Gastroesophageal sphincter (tissue), 4 donors: ENCODE results near the gene UCKL1. TPM values are rescaled to one million over a fixed set of nuclear protein-coding genes. Genes with fewer than 3 reads are reported as not detected.

Source experiments
- ATAC-seq: fragments of 150-250 bp; one replicate; pipeline ENCODE4 v1.9.1; 2016; ENCODE audit warnings: mild to moderate bottlenecking, moderate library complexity
- H3K27ac ChIP-seq, 4 donors: fragments of 200-600 bp; sonication (generic) in 3 of 4; 1 replicate in 3 of 4; 2 replicates in 1 of 4; pipeline ENCODE4 v1.5.1; 2016 to 2019
- H3K27me3 ChIP-seq: fragments of 200-600 bp; sonication (generic); one replicate; pipeline ENCODE4 v1.5.1; 2019
- H3K36me3 ChIP-seq, 2 donors: fragments of 200-600 bp; sonication (generic); one replicate each; pipeline ENCODE4 v1.5.1; 2019; ENCODE audit warnings: control low read depth in 1 of 2
- H3K4me1 ChIP-seq, 3 donors: fragments of 200-600 bp; sonication (generic); 1 replicate in 2 of 3; 2 replicates in 1 of 3; pipeline ENCODE4 v1.5.1; 2016 to 2019; ENCODE audit warnings: control low read depth in 2 of 3
- H3K4me3 ChIP-seq, 2 donors: fragments of 200-600 bp; sonication (generic); one replicate each; pipeline ENCODE4 v1.5.1; 2019; ENCODE audit warnings: mild to moderate bottlenecking in 1 of 2, moderate library complexity in 1 of 2
- H3K9me3 ChIP-seq, 3 donors: fragments of 200-600 bp; sonication (generic); one replicate each; pipeline ENCODE4 v1.5.1; 2017 to 2019; ENCODE audit warnings: control low read depth in 2 of 3
- EP300 ChIP-seq: sonication (generic); formaldehyde crosslinking; IDR thresholded peaks from one replicate; pipeline ENCODE4 v1.6.1; 2017; ENCODE audit warnings: antibody characterized with exemption, mild to moderate bottlenecking
- POLR2A ChIP-seq, 2 donors: fragments of 450-650 bp; IDR thresholded peaks; one replicate each; pipeline ENCODE4 v1.6.1; 2017; ENCODE audit warnings: antibody characterized with exemption in 2 of 2, mild to moderate bottlenecking in 2 of 2, moderate library complexity in 1 of 2
- POLR2AphosphoS5 ChIP-seq: sonication (generic); formaldehyde crosslinking; IDR thresholded peaks from one replicate; pipeline ENCODE4 v1.6.1; 2017; ENCODE audit warnings: antibody characterized with exemption
- WGBS, 2 donors: methylation state at CpG; one replicate each; pipeline ENCODE4 v1.1.5; 2018; ENCODE audit warnings: low coverage in 1 of 2; 5-methylcytosine and 5-hydroxymethylcytosine counted together
- total RNA-seq, 4 donors: library from RNA; depleted of rRNA; stranded (reverse); fragments of >200 nt; gene quantifications; one replicate each; pipeline ENCODE4 v1.1.0, GENCODE V29; 2016
- TF ChIP-seq, protein P1 (sequence below), 4 experiments: fragments of 200-600 bp in 2 of 4; fragments of 450-650 bp in 2 of 4; sonication (generic) in 1 of 4; IDR thresholded peaks; one replicate each; pipeline ENCODE4 v1.5.1; 2017 to 2019; ENCODE audit warnings: antibody characterized with exemption in 4 of 4, mild to moderate bottlenecking in 2 of 4, moderate library complexity in 2 of 4

The UCKL1 gene
- total RNA-seq, 4 donors from 2014 or later, result 19.8 to 27.7 (median 22.6) TPM

DNA sequence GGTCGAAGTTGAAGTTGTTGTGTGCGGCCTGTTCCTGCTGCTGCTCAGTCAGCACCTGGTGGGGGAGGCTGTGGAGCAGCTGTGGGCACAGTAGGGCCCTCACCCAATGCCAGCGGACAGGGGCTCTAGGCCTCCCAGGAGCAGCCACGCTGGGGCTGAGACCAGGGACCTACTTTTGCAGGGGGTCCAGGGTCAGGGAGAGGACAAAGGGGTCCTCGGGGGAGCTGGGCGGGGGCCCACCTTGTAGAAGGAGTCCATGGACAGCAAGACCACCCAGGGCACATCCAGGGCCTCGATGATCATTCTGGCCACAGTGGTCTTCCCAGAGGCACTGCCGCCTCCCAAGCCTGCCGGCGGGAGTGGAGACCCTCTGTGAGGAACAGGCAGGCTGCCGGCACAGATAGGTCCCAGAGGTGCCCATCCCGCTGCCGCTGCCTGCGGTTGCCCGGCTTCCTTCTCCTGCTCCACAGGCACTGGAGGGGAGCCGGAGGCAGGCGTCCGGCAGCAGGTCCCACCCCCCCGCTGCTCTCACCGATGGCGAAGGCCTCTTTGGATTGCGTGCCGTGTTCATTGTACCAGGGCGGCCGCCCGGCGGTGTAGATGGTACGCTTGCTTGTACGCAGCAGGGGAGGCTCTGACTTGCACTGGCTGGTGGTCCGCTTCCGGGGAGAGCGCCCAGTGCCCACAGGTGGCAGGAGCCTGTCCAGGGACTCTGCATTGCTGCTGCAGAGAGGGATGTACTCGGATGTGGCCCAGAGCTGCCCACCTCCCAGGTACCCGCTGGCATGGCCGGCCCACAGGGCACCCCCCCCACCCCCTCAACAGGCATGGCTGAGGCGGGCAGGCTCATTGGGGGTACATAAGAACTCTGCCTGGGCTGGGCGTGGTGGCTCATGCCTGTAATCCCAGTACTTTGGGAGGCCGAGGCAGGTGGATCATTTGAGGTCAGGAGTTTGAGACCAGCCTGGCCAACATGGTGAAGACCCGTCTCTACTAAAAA lies 10.0 kb downstream of the UCKL1 start:
- WGBS, 2 donors, result 40 to 84% methylated on average over 1 to 5 of the region's 39 CpGs
- Histone ChIP-seq H3K9me3 (no peaks in the 10 kb centered on the region), H3K27ac (peak overlapping the region in 2 of 4 donors; percentile 95), H3K4me3 (no peak overlapping the region), H3K27me3 (no peaks in the 10 kb centered on the region), H3K36me3 (peaks cover 0 to 45% of the 10 kb centered on the region in 2 donors), H3K4me1 (peaks cover 2 to 80% (median 39%) of the 10 kb centered on the region in 3 donors)
- no peak for ATAC-seq
- TF ChIP-seq EP300, result no peak
- TF ChIP-seq, protein P1, sequence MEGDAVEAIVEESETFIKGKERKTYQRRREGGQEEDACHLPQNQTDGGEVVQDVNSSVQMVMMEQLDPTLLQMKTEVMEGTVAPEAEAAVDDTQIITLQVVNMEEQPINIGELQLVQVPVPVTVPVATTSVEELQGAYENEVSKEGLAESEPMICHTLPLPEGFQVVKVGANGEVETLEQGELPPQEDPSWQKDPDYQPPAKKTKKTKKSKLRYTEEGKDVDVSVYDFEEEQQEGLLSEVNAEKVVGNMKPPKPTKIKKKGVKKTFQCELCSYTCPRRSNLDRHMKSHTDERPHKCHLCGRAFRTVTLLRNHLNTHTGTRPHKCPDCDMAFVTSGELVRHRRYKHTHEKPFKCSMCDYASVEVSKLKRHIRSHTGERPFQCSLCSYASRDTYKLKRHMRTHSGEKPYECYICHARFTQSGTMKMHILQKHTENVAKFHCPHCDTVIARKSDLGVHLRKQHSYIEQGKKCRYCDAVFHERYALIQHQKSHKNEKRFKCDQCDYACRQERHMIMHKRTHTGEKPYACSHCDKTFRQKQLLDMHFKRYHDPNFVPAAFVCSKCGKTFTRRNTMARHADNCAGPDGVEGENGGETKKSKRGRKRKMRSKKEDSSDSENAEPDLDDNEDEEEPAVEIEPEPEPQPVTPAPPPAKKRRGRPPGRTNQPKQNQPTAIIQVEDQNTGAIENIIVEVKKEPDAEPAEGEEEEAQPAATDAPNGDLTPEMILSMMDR (IDR thresholded peaks at IDR 0.05), result no peak
- no peak for TF ChIP-seq POLR2AphosphoS5
- no peak for TF ChIP-seq POLR2A (IDR thresholded peaks at IDR 0.05)

DNA sequence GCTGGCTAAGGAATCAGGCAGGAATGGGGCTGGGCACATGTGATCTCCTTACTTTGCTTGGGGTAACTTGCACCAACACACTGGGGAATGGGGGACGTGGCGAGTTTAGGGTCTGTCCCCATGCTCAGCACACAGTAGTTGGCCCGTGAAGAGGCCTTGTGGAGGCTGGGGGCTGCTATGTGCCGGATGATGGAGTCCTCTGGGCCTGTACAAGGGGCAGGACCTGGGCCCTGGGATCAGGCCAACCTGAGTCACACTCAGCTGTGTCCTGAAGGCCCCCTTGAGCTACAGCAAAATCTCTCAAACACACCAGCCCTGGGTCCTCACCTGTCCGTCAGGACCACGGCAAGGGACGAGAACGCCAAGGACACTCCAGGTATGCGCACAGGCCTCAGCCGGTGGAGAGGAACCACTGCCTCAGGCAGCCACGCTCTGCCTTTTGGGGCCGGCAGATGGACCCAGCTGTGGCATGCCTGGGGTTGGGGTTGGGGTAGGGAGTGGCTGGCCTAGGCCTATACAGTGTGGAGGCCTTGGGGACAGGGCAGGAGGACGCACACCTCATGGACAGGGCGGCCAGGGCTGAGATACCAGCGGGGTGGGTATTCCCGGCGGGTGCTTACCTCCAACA lies 11.1 kb downstream of the UCKL1 start:
- no peak for ATAC-seq
- TF ChIP-seq EP300, result no peak
- no peak for TF ChIP-seq POLR2AphosphoS5
- Histone ChIP-seq H3K27ac (peak overlapping the region in 1 of 4 donors; percentile 75), H3K4me1 (peaks cover 0 to 69% (median 28%) of the 10 kb centered on the region in 3 donors), H3K27me3 (no peaks in the 10 kb centered on the region), H3K4me3 (no peak overlapping the region), H3K36me3 (peaks cover 0 to 56% of the 10 kb centered on the region in 2 donors), H3K9me3 (no peaks in the 10 kb centered on the region)
- WGBS, 2 donors, result 76% methylated on average over 5 of the region's 17 CpGs; no CpG with 5 or more reads in 1 of the 2 donors

DNA sequence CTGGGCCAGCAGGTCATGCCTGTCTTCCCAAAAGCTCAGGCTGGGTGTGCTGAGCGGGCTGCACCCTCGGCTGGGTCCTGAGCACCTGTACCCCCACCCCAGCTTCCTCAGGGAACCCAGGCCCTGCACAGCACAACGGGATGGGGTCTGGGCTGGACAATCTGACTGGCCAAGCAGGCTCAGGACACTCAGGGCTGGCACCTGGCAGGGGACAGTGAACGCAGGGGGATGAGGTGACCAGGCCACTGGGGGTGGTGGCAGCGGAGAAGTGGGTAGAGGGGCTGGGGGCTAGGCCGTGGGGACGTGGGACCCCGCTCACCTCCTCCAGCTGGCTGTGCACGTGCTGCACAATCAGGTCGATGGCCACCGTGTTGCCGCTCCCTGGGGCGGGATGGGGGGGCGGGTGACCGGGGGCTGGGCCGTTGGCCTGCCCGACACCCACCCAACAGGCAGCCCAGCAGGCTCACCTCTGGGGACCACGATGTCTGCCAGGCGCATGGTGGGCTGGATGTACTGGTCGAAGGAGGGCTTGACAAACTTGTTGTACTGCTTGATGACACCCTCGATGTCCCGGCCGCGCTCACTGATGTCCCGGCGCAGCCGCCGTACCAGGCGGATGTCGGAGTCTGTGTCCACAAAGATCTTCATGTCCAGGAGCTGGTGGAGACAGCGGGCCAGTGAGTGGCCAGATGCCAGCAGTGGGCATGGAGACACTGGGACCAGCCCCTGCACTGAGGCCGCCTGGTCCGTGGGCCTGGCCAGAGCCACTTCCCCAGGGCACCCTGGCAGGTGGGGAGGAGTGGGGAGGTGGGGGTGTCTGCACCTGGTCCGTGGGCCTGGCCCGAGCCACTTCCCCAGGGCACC lies 11.9 kb downstream of the UCKL1 start:
- TF ChIP-seq POLR2AphosphoS5, result no peak
- no peak for TF ChIP-seq POLR2A (IDR thresholded peaks at IDR 0.05)
- TF ChIP-seq, protein P1 (IDR thresholded peaks at IDR 0.05), result no peak
- TF ChIP-seq EP300, result no peak
- no peak overlapping the region for H3K4me3 ChIP-seq
- H3K4me1 ChIP-seq, result peaks cover 0 to 61% (median 20%) of the 10 kb centered on the region in 3 donors
- H3K27me3 ChIP-seq, result no peaks in the 10 kb centered on the region
- H3K36me3 ChIP-seq, result peaks cover 0 to 64% of the 10 kb centered on the region in 2 donors
- peak overlapping the region in 3 of 4 donors; percentile 2 to 75 (median 65) for H3K27ac ChIP-seq
- no peak for ATAC-seq
- no peaks in the 10 kb centered on the region for H3K9me3 ChIP-seq
- WGBS, 2 donors, result 100% methylated on average over 1 of the region's 35 CpGs; no CpG with 5 or more reads in 1 of the 2 donors

DNA sequence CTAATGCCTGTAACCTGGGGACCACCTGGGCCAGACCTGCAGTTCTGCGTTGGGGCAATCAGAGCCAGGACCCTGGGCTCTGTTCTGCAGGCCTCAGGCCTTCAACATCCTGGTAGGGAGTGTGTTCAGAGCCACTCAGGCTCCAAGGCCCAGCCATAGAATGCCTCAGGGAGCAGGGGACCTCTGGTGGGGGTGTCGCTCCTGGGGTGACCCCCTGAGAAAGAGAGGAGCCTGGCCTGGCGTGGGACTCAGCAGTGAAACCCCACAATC lies 12.5 kb downstream of the UCKL1 start:
- Histone ChIP-seq H3K4me1 (peaks cover 0 to 55% (median 14%) of the 10 kb centered on the region in 3 donors), H3K4me3 (no peak overlapping the region), H3K27me3 (no peaks in the 10 kb centered on the region), H3K36me3 (peaks cover 0 to 70% of the 10 kb centered on the region in 2 donors), H3K27ac (peak overlapping the region in 3 of 4 donors; percentile 65 to 75 (median 75)), H3K9me3 (no peaks in the 10 kb centered on the region)
- TF ChIP-seq, protein P1 (IDR thresholded peaks at IDR 0.05), result no peak
- TF ChIP-seq POLR2AphosphoS5 (no peak), EP300 (no peak), POLR2A (IDR thresholded peaks at IDR 0.05) (no peak)
- no CpG with 5 or more reads among the region's 3 CpGs for WGBS, 2 donors
- ATAC-seq, result no peak
